ENCODE results near the gene PPP1R3E. TPM values are rescaled to one million over a fixed set of nuclear protein-coding genes. Genes with fewer than 3 reads are reported as not detected.
A peak's percentile ranks its signal among the peaks of the same experiment; 100 is the strongest.

PPP1R3E gene
- total and polyA plus RNA-seq, 2 of the 13 experiments (the other 11 are each of a cell fraction or from before 2014, with no cell fraction given), result 16.5 to 26.5 TPM

DNA sequence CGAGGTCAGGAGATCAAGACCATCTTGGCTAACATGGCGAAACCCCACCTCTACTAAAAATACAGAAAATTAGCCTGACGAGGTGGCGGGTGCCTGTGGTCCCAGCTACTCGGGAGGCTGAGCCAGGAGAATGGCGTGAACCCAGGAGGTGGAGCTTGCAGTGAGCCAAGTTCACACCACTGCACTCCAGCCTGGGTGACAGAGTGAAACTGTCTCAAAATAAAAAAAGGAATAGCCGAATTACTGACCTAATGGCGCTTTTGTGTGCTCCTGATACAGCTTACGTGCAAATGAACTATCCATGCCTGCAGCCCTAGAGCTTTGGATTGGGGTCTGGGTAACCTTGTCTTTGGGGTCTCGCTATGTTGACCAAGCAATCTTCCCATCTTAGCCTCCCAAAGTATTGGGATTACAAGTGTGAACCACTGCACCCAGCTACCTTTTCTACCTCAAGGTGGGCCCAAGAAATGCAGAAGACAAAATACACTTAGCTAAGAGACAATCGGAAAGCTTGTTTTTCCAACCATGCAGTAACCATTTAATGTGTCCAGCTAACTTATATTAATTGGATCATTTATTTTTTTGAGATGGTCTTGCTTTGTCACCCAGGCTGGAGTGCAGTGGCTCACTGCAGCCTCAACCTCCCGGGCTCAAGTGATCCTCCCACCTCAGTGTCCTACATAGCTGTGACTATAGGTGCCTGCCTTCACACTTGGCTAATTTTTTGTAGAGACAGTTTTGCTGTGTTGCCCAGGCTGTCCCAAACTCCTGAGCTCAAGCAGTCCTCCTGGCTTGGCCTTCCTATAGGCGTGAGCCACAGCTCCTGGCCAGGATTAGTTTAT is 24.1 kb upstream of the PPP1R3E start (continued):
- TF ChIP-seq, protein P1, sequence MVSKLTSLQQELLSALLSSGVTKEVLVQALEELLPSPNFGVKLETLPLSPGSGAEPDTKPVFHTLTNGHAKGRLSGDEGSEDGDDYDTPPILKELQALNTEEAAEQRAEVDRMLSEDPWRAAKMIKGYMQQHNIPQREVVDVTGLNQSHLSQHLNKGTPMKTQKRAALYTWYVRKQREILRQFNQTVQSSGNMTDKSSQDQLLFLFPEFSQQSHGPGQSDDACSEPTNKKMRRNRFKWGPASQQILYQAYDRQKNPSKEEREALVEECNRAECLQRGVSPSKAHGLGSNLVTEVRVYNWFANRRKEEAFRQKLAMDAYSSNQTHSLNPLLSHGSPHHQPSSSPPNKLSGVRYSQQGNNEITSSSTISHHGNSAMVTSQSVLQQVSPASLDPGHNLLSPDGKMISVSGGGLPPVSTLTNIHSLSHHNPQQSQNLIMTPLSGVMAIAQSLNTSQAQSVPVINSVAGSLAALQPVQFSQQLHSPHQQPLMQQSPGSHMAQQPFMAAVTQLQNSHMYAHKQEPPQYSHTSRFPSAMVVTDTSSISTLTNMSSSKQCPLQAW (CRISPR knock-in tag; IDR thresholded peaks at IDR 0.05), result no peak
- TF ChIP-seq GATAD1 (CRISPR knock-in tag; IDR thresholded peaks at IDR 0.05), result 0 out of 2 replicates have a peak, but pooled peaks have one; percentile 8
- TF ChIP-seq NR2F2 (IDR thresholded peaks at IDR 0.05; ENCODE audit: borderline replicate concordance, low read depth), result no peak
- peak; percentile 42; the same call in 1 of the 2 replicates for TF ChIP-seq ZNF772 (CRISPR knock-in tag; IDR thresholded peaks at IDR 0.05)
- TF ChIP-seq LCORL (IDR thresholded peaks at IDR 0.05), result no peak
- no peak for TF ChIP-seq LCORL (CRISPR knock-in tag; IDR thresholded peaks at IDR 0.05)
- TF ChIP-seq, protein P2, sequence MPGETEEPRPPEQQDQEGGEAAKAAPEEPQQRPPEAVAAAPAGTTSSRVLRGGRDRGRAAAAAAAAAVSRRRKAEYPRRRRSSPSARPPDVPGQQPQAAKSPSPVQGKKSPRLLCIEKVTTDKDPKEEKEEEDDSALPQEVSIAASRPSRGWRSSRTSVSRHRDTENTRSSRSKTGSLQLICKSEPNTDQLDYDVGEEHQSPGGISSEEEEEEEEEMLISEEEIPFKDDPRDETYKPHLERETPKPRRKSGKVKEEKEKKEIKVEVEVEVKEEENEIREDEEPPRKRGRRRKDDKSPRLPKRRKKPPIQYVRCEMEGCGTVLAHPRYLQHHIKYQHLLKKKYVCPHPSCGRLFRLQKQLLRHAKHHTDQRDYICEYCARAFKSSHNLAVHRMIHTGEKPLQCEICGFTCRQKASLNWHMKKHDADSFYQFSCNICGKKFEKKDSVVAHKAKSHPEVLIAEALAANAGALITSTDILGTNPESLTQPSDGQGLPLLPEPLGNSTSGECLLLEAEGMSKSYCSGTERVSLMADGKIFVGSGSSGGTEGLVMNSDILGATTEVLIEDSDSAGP (CRISPR knock-in tag; IDR thresholded peaks at IDR 0.05; ENCODE audit: borderline replicate concordance), result peak; percentile 34; the same call in 1 of the 2 replicates
- no peak for TF ChIP-seq NR3C1 (CRISPR knock-in tag; IDR thresholded peaks at IDR 0.05)
- TF ChIP-seq ZNF101 (CRISPR knock-in tag; IDR thresholded peaks at IDR 0.05; ENCODE audit: borderline replicate concordance, low read depth), result no peak
- TF ChIP-seq ZNF839 (CRISPR knock-in tag; IDR thresholded peaks at IDR 0.05; ENCODE audit: borderline replicate concordance), result no peak
- TF ChIP-seq ZKSCAN8 (CRISPR knock-in tag; IDR thresholded peaks at IDR 0.05; ENCODE audit: borderline replicate concordance), result no peak
- TF ChIP-seq, protein P3, sequence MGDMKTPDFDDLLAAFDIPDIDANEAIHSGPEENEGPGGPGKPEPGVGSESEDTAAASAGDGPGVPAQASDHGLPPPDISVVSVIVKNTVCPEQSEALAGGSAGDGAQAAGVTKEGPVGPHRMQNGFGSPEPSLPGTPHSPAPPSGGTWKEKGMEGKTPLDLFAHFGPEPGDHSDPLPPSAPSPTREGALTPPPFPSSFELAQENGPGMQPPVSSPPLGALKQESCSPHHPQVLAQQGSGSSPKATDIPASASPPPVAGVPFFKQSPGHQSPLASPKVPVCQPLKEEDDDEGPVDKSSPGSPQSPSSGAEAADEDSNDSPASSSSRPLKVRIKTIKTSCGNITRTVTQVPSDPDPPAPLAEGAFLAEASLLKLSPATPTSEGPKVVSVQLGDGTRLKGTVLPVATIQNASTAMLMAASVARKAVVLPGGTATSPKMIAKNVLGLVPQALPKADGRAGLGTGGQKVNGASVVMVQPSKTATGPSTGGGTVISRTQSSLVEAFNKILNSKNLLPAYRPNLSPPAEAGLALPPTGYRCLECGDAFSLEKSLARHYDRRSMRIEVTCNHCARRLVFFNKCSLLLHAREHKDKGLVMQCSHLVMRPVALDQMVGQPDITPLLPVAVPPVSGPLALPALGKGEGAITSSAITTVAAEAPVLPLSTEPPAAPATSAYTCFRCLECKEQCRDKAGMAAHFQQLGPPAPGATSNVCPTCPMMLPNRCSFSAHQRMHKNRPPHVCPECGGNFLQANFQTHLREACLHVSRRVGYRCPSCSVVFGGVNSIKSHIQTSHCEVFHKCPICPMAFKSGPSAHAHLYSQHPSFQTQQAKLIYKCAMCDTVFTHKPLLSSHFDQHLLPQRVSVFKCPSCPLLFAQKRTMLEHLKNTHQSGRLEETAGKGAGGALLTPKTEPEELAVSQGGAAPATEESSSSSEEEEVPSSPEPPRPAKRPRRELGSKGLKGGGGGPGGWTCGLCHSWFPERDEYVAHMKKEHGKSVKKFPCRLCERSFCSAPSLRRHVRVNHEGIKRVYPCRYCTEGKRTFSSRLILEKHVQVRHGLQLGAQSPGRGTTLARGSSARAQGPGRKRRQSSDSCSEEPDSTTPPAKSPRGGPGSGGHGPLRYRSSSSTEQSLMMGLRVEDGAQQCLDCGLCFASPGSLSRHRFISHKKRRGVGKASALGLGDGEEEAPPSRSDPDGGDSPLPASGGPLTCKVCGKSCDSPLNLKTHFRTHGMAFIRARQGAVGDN (CRISPR knock-in tag; IDR thresholded peaks at IDR 0.05), result peak; percentile 39; the same call in 1 of the 2 replicates
- TF ChIP-seq ZSCAN9 (CRISPR knock-in tag; IDR thresholded peaks at IDR 0.05; ENCODE audit: borderline replicate concordance), result no peak
- no peak for TF ChIP-seq ZNF564 (CRISPR knock-in tag; IDR thresholded peaks at IDR 0.05)
- TF ChIP-seq SRF (IDR thresholded peaks at IDR 0.05; ENCODE audit: low read depth, low read length), result no peak
- TF ChIP-seq, protein P4, sequence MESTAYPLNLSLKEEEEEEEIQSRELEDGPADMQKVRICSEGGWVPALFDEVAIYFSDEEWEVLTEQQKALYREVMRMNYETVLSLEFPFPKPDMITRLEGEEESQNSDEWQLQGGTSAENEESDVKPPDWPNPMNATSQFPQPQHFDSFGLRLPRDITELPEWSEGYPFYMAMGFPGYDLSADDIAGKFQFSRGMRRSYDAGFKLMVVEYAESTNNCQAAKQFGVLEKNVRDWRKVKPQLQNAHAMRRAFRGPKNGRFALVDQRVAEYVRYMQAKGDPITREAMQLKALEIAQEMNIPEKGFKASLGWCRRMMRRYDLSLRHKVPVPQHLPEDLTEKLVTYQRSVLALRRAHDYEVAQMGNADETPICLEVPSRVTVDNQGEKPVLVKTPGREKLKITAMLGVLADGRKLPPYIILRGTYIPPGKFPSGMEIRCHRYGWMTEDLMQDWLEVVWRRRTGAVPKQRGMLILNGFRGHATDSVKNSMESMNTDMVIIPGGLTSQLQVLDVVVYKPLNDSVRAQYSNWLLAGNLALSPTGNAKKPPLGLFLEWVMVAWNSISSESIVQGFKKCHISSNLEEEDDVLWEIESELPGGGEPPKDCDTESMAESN (CRISPR knock-in tag; conservative IDR thresholded peaks at IDR 0.05), result no peak
- no peak for TF ChIP-seq YY1 (IDR thresholded peaks at IDR 0.05; ENCODE audit: insufficient read depth, insufficient replicate concordance, low read depth, low read length)
